Measurements from ENCODE around the gene USP19. TPM values are rescaled to one million over a fixed set of nuclear protein-coding genes. Genes with fewer than 3 reads are reported as not detected.

USP19 gene
- total RNA-seq, 2 donors from 2014 or later, result 59.1 to 81.0 TPM

- Histone ChIP-seq H3K4me1 (peaks cover 10% of the 10 kb centered on the region), H3K9me3 (no peaks in the 10 kb centered on the region), H3K9ac (ENCODE audit: low read depth in 2 of 2, low read length in 2 of 2) (no peak overlapping the region), H3K27me3 (no peaks in the 10 kb centered on the region), H3K36me3 (no peaks in the 10 kb centered on the region), H3K4me3 (no peak overlapping the region), H3K27ac (no peak overlapping the region)
- no peak for TF ChIP-seq CTCF (IDR thresholded peaks at IDR 0.05)
- intact Hi-C loops (cut with DNase I), result no loop called here
- DNase-seq, result no peak
These were observed 3.1 kb upstream of the USP19 start for GRCh38 chr3:49123687-49124086.

GRCh38 chr3:49122886-49123545, 2.4 kb upstream of the USP19 start:
- no peak overlapping the region for H3K4me3 ChIP-seq
- intact Hi-C loops (cut with DNase I), result no loop called here
- H3K4me1 ChIP-seq, result peaks cover 10% of the 10 kb centered on the region
- H3K9ac ChIP-seq (ENCODE audit: low read depth in 2 of 2, low read length in 2 of 2), result no peak overlapping the region
- no peaks in the 10 kb centered on the region for H3K36me3 ChIP-seq
- no peak for TF ChIP-seq CTCF (IDR thresholded peaks at IDR 0.05)
- H3K27ac ChIP-seq, result no peak overlapping the region
- DNase-seq, result no peak
- no peaks in the 10 kb centered on the region for H3K9me3 ChIP-seq
- H3K27me3 ChIP-seq, result no peaks in the 10 kb centered on the region

GRCh38 chr3:49122451-49122850, 1.8 kb upstream of the USP19 start:
- no peak overlapping the region for H3K4me3 ChIP-seq
- no peaks in the 10 kb centered on the region for H3K9me3 ChIP-seq
- H3K27ac ChIP-seq, result no peak overlapping the region
- no peaks in the 10 kb centered on the region for H3K27me3 ChIP-seq
- H3K4me1 ChIP-seq, result peaks cover 10% of the 10 kb centered on the region
- intact Hi-C loops (cut with DNase I), result no loop called here
- TF ChIP-seq CTCF (IDR thresholded peaks at IDR 0.05), result no peak
- H3K9ac ChIP-seq (ENCODE audit: low read depth in 2 of 2, low read length in 2 of 2), result no peak overlapping the region
- no peak for DNase-seq
- peaks cover 5% of the 10 kb centered on the region for H3K36me3 ChIP-seq

GRCh38 chr3:49122022-49122421, 1.4 kb upstream of the USP19 start:
- no peaks in the 10 kb centered on the region for H3K9me3 ChIP-seq
- peaks cover 9% of the 10 kb centered on the region for H3K36me3 ChIP-seq
- H3K4me1 ChIP-seq, result peaks cover 10% of the 10 kb centered on the region
- no peak for TF ChIP-seq CTCF (IDR thresholded peaks at IDR 0.05)
- intact Hi-C loops (cut with DNase I), result no loop called here
- no peak overlapping the region for H3K9ac ChIP-seq (ENCODE audit: low read depth in 2 of 2, low read length in 2 of 2)
- H3K4me3 ChIP-seq, result no peak overlapping the region
- no peak overlapping the region for H3K27ac ChIP-seq
- no peak for DNase-seq
- no peaks in the 10 kb centered on the region for H3K27me3 ChIP-seq

GRCh38 chr3:49121132-49121736, 611 bp upstream of the USP19 start:
- Histone ChIP-seq H3K4me1 (peaks cover 10% of the 10 kb centered on the region), H3K4me3 (peak overlapping the region; percentile 83), H3K9ac (ENCODE audit: low read depth in 2 of 2, low read length in 2 of 2) (peak overlapping the region; percentile 65 to 99), H3K36me3 (peaks cover 16% of the 10 kb centered on the region), H3K9me3 (no peaks in the 10 kb centered on the region), H3K27ac (peak overlapping the region; percentile 94), H3K27me3 (no peaks in the 10 kb centered on the region)
- intact Hi-C loops (cut with DNase I), result no loop called here
- DNase-seq, result no peak
- TF ChIP-seq CTCF (IDR thresholded peaks at IDR 0.05), result no peak

Measured in colonic mucosa (tissue), 4 donors.